Activated CD4-positive, alpha-beta T cell treated with anti-CD3 and anti-CD28 coated beads, Interleukin-2, amount 50 U/mL, for 16 hours (primary cell): ENCODE measurements around the gene SETD7.

ENCODE experiments used
- DNase-seq: peaks from one replicate; pipeline ENCODE4 v3.0.0-alpha.2; 2020

The SETD7 gene

GRCh38 chr4:139547979-139548378, 8.0 kb downstream of the SETD7 start:
- no peak for DNase-seq

- DNase-seq: no peak
Observed at GRCh38 chr4:139540632-139541031, 15.4 kb downstream of the SETD7 start.

- no peak for DNase-seq
Observed at GRCh38 chr4:139540161-139540560, 15.9 kb downstream of the SETD7 start.

GRCh38 chr4:139537292-139537691, 18.7 kb downstream of the SETD7 start:
- DNase-seq: no peak

- no peak for DNase-seq
Observed at GRCh38 chr4:139535871-139536234, 20.2 kb downstream of the SETD7 start.

GRCh38 chr4:139535228-139535870, 20.7 kb downstream of the SETD7 start:
- DNase-seq: no peak

- no peak for DNase-seq
Observed at GRCh38 chr4:139534287-139534950, 21.6 kb downstream of the SETD7 start.

GRCh38 chr4:139533511-139533910, 22.5 kb downstream of the SETD7 start:
- DNase-seq: no peak

GRCh38 chr4:139532947-139533346, 23.1 kb downstream of the SETD7 start:
- DNase-seq: no peak

GRCh38 chr4:139530833-139531427, 25.1 kb downstream of the SETD7 start:
- DNase-seq: peak; percentile 58

GRCh38 chr4:139528377-139529005, 27.5 kb downstream of the SETD7 start:
- DNase-seq: peak; percentile 43

- DNase-seq: no peak
Observed at GRCh38 chr4:139526928-139527327, 29.1 kb downstream of the SETD7 start.

- DNase-seq: no peak
Observed at GRCh38 chr4:139525414-139525813, 30.6 kb downstream of the SETD7 start.

GRCh38 chr4:139524062-139524631, 31.9 kb downstream of the SETD7 start:
- no peak for DNase-seq

GRCh38 chr4:139523076-139523475, 32.9 kb downstream of the SETD7 start:
- no peak for DNase-seq

GRCh38 chr4:139522457-139522856, 33.6 kb downstream of the SETD7 start:
- no peak for DNase-seq

- DNase-seq: no peak
Observed at GRCh38 chr4:139521754-139522401, 34.1 kb downstream of the SETD7 start.

- no peak for DNase-seq
Observed at GRCh38 chr4:139515531-139515958, 40.5 kb downstream of the SETD7 start.

GRCh38 chr4:139514382-139515059, 41.5 kb downstream of the SETD7 start:
- DNase-seq: no peak

- DNase-seq: peak; percentile 36
Observed at GRCh38 chr4:139511320-139511719, 44.7 kb downstream of the SETD7 start.

GRCh38 chr4:139509727-139510410, 46.1 kb downstream of the SETD7 start:
- DNase-seq: no peak
